PC-9 (cell line): ENCODE measurements around the gene CCDC85C. TPM values are rescaled to one million over a fixed set of nuclear protein-coding genes. Genes with fewer than 3 reads are reported as not detected.

Experiments used
- BruUV-seq: library from RNA; stranded (reverse); fragments of 400-500 nt; replicated peaks from 2 replicates; lab custom pipeline; 2021; lab: Mats Ljungman, UMichigan
- CTCF ChIA-PET: fragments of 300-600 bp; sonication (Branson Sonifier 250); formaldehyde crosslinking; loops from one replicate; lab custom pipeline; 2022; ENCODE audit warnings: antibody characterized with exemption; lab: Charles Lee
- POLR2A ChIA-PET: fragments of 300-600 bp; sonication (Branson Sonifier 250); formaldehyde crosslinking; loops from one replicate; lab custom pipeline; 2022; ENCODE audit warnings: antibody characterized with exemption; ENCODE audit not compliant: unreplicated experiment; lab: Charles Lee
- DNase-seq, 2 experiments: peaks; one replicate each; pipeline versions ENCODE4 v3.0.0 to v3.0.0-alpha.2; 2015 to 2022; ENCODE audit warnings: mixed read lengths in 1 of 2
- H2AFZ ChIP-seq: fragments of 200-600 bp; sonication (generic); 2 replicates; pipeline ENCODE4 v1.8.1; 2017; ENCODE audit warnings: antibody characterized with exemption
- H3F3A ChIP-seq: fragments of 200-600 bp; sonication (generic); 2 replicates; pipeline ENCODE4 v1.8.1; 2017; ENCODE audit warnings: antibody characterized with exemption, mild to moderate bottlenecking, low read depth; ENCODE audit not compliant: insufficient read depth
- H3K27ac ChIP-seq: fragments of 200-600 bp; sonication (generic); 2 replicates; pipeline ENCODE4 v1.6.1; 2016; ENCODE audit warnings: mixed run types
- H3K27me3 ChIP-seq: fragments of 200-600 bp; sonication (generic); 2 replicates; pipeline ENCODE4 v1.6.1; 2016; ENCODE audit warnings: low read depth, mixed run types; ENCODE audit not compliant: insufficient read depth
- H3K36me3 ChIP-seq: fragments of 200-600 bp; sonication (generic); 2 replicates; pipeline ENCODE4 v1.6.1; 2016; ENCODE audit warnings: low read depth, mixed run types
- H3K4me1 ChIP-seq: fragments of 200-600 bp; sonication (generic); replicated peaks from 2 replicates; pipeline ENCODE4 v1.6.1; 2016; ENCODE audit warnings: mixed run types; ENCODE audit not compliant: insufficient read depth
- H3K4me2 ChIP-seq: fragments of 200-600 bp; sonication (generic); 2 replicates; pipeline ENCODE4 v1.6.1; 2017; ENCODE audit warnings: mixed run types
- H3K4me3 ChIP-seq: fragments of 200-600 bp; sonication (generic); 2 replicates; pipeline ENCODE4 v1.6.1; 2016; ENCODE audit warnings: mixed run types
- H3K79me2 ChIP-seq: fragments of 200-600 bp; sonication (generic); 2 replicates; pipeline ENCODE4 v1.6.1; 2017; ENCODE audit warnings: low read depth, mixed run types
- H3K9me2 ChIP-seq: fragments of 200-600 bp; sonication (generic); 2 replicates; pipeline ENCODE4 v1.8.1; 2017; ENCODE audit warnings: mild to moderate bottlenecking; ENCODE audit not compliant: insufficient read depth
- H3K9me3 ChIP-seq: fragments of 200-600 bp; sonication (generic); 2 replicates; pipeline ENCODE4 v1.8.1; 2016; ENCODE audit warnings: low read depth; ENCODE audit not compliant: insufficient read depth
- H4K20me1 ChIP-seq: fragments of 200-600 bp; sonication (generic); 2 replicates; pipeline ENCODE4 v1.8.1; 2017; ENCODE audit not compliant: insufficient read depth
- CTCF ChIP-seq: fragments of 200-600 bp; sonication (generic); conservative IDR thresholded peaks from 2 replicates; pipeline ENCODE4 v1.6.1; 2017; ENCODE audit warnings: mixed run types, antibody characterized with exemption, mild to moderate bottlenecking, moderate library complexity
- EZH2 ChIP-seq: fragments of 200-600 bp; sonication (generic); IDR thresholded peaks from 2 replicates; pipeline ENCODE4 v1.8.0; 2017; ENCODE audit warnings: antibody characterized with exemption, low read depth
- intact Hi-C: fragments of 100-400 bp; cut with micrococcal nuclease; formaldehyde crosslinking; loops from one replicate; pipeline ENCODE4 v1.10.0; 2022; ENCODE audit not compliant: unreplicated experiment
- total RNA-seq: library from RNA; stranded (reverse); gene quantifications from 2 replicates; pipeline ENCODE4 v1.2.3, GENCODE V29; 2021

CCDC85C gene
- total RNA-seq, 1 experiment from 2014 or later, result 21.2 TPM

DNA sequence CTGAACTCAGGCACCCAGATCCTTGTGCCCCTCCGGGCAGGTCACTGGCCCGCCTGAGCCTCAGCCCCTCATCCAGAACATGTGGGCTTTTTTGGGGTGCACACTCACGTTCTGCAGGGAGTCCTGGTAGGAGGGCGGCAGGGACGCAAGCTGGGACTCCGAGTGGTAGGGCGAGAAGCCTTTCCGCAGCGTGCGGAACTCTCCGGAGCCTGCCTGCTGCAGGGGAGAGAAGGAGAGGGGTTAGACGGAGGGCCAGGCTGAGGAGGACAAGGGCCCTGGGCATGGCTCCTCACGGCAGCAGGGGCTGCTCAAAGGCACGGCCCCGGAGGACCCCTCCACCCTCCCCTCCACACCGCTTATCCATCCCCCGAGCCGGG lies 82.0 kb downstream of the CCDC85C start:
- no peaks in the 10 kb centered on the region for H4K20me1 ChIP-seq
- no peaks in the 10 kb centered on the region for H3K79me2 ChIP-seq
- no peak for DNase-seq
- no peak for TF ChIP-seq CTCF
- no peak for TF ChIP-seq EZH2
- no peak overlapping the region for H2AFZ ChIP-seq
- H3K27me3 ChIP-seq, result no peaks in the 10 kb centered on the region
- no peak overlapping the region for H3K27ac ChIP-seq
- no peaks in the 10 kb centered on the region for H3F3A ChIP-seq
- H3K4me2 ChIP-seq, result no peak overlapping the region
- H3K9me2 ChIP-seq, result no peaks in the 10 kb centered on the region
- H3K9me3 ChIP-seq, result no peaks in the 10 kb centered on the region
- BruUV-seq, result no TSS peak
- intact Hi-C loops, result loop anchor here (5.0 kb wide), 1 partner anchor 40 kb away; no protein-coding TSS in a partner anchor
- H3K4me3 ChIP-seq, result no peak overlapping the region
- H3K4me1 ChIP-seq, result no peaks in the 10 kb centered on the region
- H3K36me3 ChIP-seq, result no peaks in the 10 kb centered on the region
- ChIA-PET POLR2A (no interaction called here), CTCF (no interaction called here)

DNA sequence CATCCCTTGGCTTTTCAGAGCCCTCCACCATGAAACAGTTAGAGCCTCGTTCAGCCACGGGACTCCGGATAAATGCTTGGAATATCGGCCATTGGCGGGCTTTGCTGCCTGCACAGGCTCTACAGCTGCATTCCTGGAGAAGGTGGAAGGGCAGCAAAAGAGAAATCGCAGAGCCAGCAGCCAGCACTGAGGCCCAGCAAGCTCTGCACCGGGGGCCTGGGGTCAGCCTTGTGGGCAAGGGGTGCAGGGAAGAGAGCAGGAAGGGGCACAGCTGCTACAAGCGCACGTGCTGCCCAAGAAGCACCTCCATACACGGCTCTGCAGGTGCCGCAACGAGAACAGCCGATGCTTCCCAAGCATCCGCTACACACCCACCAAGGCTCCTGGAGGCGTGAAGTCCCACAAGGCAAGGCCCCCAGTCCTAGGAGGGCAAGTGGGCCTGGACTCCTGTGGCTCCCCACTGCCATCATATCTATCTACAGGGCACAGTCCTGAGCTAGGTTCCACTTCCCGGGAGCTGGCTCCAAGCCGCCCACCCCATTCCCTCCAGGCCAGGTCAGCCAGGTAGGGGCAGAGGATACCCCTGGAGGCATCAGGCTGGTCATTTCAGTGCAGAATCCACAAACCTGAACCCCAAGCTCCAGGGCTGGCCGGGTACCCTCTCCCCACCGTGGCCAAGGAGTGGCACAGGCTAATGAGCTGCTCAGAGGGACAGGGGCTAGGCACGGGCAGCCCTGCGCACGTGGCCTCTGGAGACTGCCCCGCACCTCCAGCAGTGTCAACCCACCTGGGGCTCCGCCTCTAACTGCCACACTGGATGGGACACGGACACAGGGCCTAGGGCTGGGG lies 82.6 kb downstream of the CCDC85C start:
- Histone ChIP-seq H3K4me1 (no peaks in the 10 kb centered on the region), H3K27ac (no peak overlapping the region), H3K36me3 (no peaks in the 10 kb centered on the region), H4K20me1 (no peaks in the 10 kb centered on the region), H2AFZ (no peak overlapping the region), H3K27me3 (no peaks in the 10 kb centered on the region), H3K4me2 (no peak overlapping the region), H3K4me3 (no peak overlapping the region), H3K79me2 (no peaks in the 10 kb centered on the region), H3K9me3 (no peaks in the 10 kb centered on the region), H3F3A (no peaks in the 10 kb centered on the region), H3K9me2 (no peaks in the 10 kb centered on the region)
- intact Hi-C loops, result loop anchor here (5.0 kb wide), 1 partner anchor 41 kb away; no protein-coding TSS in a partner anchor
- TF ChIP-seq CTCF (no peak), EZH2 (no peak)
- CTCF ChIA-PET, result no interaction called here
- DNase-seq, result no peak
- no TSS peak for BruUV-seq
- POLR2A ChIA-PET, result no interaction called here

DNA sequence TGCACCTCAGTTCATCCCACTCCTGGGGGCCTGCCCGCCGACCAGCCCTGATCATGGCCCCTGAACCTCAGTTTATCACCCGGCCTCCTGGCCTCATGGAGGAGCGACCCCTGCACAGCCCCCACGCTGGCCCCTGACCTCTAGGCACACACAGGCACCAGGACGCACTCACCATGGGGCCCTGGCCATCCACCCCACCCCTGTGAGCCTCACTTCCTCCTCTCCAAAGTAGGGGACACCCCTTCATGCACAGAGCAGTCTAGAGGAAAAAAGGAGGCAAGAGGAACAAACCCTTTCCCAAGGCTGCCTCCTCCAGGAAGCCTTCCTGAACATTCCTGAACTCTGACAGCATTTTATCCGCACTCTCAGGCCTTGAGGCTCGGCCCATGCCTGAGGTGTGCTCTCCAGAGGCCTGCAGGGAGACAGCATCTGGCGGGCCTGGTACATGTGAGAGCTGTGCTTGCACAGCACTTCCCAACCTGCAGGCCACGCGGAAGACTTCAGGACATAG lies 83.4 kb downstream of the CCDC85C start:
- H3K79me2 ChIP-seq, result no peaks in the 10 kb centered on the region
- TF ChIP-seq CTCF (no peak), EZH2 (no peak)
- H3F3A ChIP-seq, result no peaks in the 10 kb centered on the region
- H3K4me3 ChIP-seq, result no peak overlapping the region
- H4K20me1 ChIP-seq, result no peaks in the 10 kb centered on the region
- no peaks in the 10 kb centered on the region for H3K36me3 ChIP-seq
- intact Hi-C loops, result loop anchor here (5.0 kb wide), 1 partner anchor 42 kb away; no protein-coding TSS in a partner anchor
- ChIA-PET CTCF (no interaction called here), POLR2A (no interaction called here)
- no peaks in the 10 kb centered on the region for H3K9me3 ChIP-seq
- H3K4me1 ChIP-seq, result no peaks in the 10 kb centered on the region
- no peaks in the 10 kb centered on the region for H3K9me2 ChIP-seq
- no peaks in the 10 kb centered on the region for H3K27me3 ChIP-seq
- H3K4me2 ChIP-seq, result no peak overlapping the region
- no peak for DNase-seq
- no TSS peak for BruUV-seq
- no peak overlapping the region for H2AFZ ChIP-seq
- no peak overlapping the region for H3K27ac ChIP-seq
